WTC11 (cell line): ENCODE data around the gene NDUFS2.

Source experiments
- CBFB ChIP-seq: sonication (generic); formaldehyde crosslinking; IDR thresholded peaks from 2 replicates; pipeline ENCODE4 v1.8.1; 2022; ENCODE audit warnings: mild to moderate bottlenecking, low read depth, missing genetic modification reagents
- CREB1 ChIP-seq: sonication (generic); formaldehyde crosslinking; IDR thresholded peaks from 2 replicates; pipeline ENCODE4 v1.8.0; 2023; ENCODE audit warnings: mild to moderate bottlenecking, missing genetic modification reagents
- JUN ChIP-seq: sonication (generic); formaldehyde crosslinking; IDR thresholded peaks from 2 replicates; pipeline ENCODE4 v1.8.0; 2023; ENCODE audit warnings: mild to moderate bottlenecking, missing genetic modification reagents
- NR3C1 ChIP-seq: sonication (generic); formaldehyde crosslinking; conservative IDR thresholded peaks from 2 replicates; pipeline ENCODE4 v1.8.1; 2023; ENCODE audit warnings: low read depth, mild to moderate bottlenecking, missing genetic modification reagents
- PRRX2 ChIP-seq: fragments of 250-450 bp; sonication (Bioruptor Pico); IDR thresholded peaks from 2 replicates; pipeline ENCODE4 v1.8.0; 2021; ENCODE audit warnings: mild to moderate bottlenecking
- ZNF121 ChIP-seq: sonication (generic); formaldehyde crosslinking; IDR thresholded peaks from 2 replicates; pipeline ENCODE4 v1.8.0; 2023; ENCODE audit warnings: missing genetic modification reagents
- ZNF219 ChIP-seq: sonication (generic); formaldehyde crosslinking; IDR thresholded peaks from 2 replicates; pipeline ENCODE4 v1.8.0; 2023; ENCODE audit warnings: missing genetic modification reagents, mild to moderate bottlenecking, borderline replicate concordance
- ZNF232 ChIP-seq: sonication (generic); formaldehyde crosslinking; IDR thresholded peaks from 2 replicates; pipeline ENCODE4 v1.8.0; 2022; ENCODE audit warnings: mild to moderate bottlenecking, missing genetic modification reagents
- TF ChIP-seq, protein P1 (sequence below): sonication (generic); formaldehyde crosslinking; IDR thresholded peaks from 2 replicates; pipeline ENCODE4 v1.8.1; 2023; ENCODE audit warnings: mild to moderate bottlenecking, moderate library complexity, missing genetic modification reagents
- TF ChIP-seq, protein P2 (sequence below): fragments of 200-600 bp; IDR thresholded peaks from 2 replicates; pipeline ENCODE4 v1.8.0; 2022; ENCODE audit warnings: antibody characterized with exemption
- TF ChIP-seq, protein P3 (sequence below): sonication (generic); formaldehyde crosslinking; IDR thresholded peaks from 2 replicates; pipeline ENCODE4 v1.8.0; 2022; ENCODE audit warnings: mild to moderate bottlenecking, missing genetic modification reagents
- TF ChIP-seq, protein P4 (sequence below): fragments of 250-450 bp; sonication (Bioruptor Pico); IDR thresholded peaks from 2 replicates; pipeline ENCODE4 v2.1.2; 2022; ENCODE audit warnings: mild to moderate bottlenecking, moderate library complexity
- TF ChIP-seq, protein P5 (sequence below): fragments of 250-450 bp; sonication (Bioruptor Pico); IDR thresholded peaks from 2 replicates; pipeline ENCODE4 v1.9.0; 2021; ENCODE audit warnings: mild to moderate bottlenecking, borderline replicate concordance
- TF ChIP-seq, protein P6 (sequence below): sonication (generic); formaldehyde crosslinking; IDR thresholded peaks from 2 replicates; pipeline ENCODE4 v1.8.1; 2022; ENCODE audit warnings: low read depth, mild to moderate bottlenecking, moderate library complexity, missing genetic modification reagents, borderline replicate concordance

DNA sequence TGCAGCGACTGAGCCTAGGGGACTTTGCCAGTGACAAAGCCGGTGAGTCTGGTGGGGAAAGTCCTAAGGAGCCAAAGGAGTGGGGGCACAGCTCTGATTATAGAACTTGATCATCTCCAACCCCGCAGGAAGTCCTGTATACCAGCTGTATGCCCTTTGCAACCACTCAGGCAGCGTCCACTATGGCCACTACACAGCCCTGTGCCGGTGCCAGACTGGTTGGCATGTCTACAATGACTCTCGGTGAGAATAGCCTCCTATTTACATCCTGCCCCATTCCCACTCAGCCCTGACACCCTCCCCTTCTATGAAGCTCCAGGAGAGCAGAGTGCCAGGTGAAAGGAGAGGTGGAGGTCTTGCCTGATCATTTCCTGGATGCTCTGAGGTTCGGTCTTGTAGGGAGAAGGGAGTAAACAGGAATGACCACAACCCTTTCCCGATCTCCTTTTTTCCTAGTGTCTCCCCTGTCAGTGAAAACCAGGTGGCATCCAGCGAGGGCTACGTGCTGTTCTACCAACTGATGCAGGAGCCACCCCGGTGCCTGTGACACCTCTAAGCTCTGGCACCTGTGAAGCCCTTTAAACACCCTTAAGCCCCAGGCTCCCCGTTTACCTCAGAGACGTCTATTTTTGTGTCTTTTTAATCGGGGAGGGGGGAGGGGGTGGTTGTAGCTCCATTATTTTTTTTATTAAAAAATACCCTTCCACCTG, 37.1 kb upstream of the NDUFS2 start:
- TF ChIP-seq, protein P1, sequence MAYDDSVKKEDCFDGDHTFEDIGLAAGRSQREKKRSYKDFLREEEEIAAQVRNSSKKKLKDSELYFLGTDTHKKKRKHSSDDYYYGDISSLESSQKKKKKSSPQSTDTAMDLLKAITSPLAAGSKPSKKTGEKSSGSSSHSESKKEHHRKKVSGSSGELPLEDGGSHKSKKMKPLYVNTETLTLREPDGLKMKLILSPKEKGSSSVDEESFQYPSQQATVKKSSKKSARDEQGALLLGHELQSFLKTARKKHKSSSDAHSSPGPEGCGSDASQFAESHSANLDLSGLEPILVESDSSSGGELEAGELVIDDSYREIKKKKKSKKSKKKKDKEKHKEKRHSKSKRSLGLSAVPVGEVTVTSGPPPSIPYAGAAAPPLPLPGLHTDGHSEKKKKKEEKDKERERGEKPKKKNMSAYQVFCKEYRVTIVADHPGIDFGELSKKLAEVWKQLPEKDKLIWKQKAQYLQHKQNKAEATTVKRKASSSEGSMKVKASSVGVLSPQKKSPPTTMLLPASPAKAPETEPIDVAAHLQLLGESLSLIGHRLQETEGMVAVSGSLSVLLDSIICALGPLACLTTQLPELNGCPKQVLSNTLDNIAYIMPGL (CRISPR knock-in tag): no peak
- TF ChIP-seq, protein P2, sequence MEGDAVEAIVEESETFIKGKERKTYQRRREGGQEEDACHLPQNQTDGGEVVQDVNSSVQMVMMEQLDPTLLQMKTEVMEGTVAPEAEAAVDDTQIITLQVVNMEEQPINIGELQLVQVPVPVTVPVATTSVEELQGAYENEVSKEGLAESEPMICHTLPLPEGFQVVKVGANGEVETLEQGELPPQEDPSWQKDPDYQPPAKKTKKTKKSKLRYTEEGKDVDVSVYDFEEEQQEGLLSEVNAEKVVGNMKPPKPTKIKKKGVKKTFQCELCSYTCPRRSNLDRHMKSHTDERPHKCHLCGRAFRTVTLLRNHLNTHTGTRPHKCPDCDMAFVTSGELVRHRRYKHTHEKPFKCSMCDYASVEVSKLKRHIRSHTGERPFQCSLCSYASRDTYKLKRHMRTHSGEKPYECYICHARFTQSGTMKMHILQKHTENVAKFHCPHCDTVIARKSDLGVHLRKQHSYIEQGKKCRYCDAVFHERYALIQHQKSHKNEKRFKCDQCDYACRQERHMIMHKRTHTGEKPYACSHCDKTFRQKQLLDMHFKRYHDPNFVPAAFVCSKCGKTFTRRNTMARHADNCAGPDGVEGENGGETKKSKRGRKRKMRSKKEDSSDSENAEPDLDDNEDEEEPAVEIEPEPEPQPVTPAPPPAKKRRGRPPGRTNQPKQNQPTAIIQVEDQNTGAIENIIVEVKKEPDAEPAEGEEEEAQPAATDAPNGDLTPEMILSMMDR: no peak
- TF ChIP-seq, protein P3, sequence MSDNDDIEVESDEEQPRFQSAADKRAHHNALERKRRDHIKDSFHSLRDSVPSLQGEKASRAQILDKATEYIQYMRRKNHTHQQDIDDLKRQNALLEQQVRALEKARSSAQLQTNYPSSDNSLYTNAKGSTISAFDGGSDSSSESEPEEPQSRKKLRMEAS (CRISPR knock-in tag): no peak
- TF ChIP-seq, protein P4, sequence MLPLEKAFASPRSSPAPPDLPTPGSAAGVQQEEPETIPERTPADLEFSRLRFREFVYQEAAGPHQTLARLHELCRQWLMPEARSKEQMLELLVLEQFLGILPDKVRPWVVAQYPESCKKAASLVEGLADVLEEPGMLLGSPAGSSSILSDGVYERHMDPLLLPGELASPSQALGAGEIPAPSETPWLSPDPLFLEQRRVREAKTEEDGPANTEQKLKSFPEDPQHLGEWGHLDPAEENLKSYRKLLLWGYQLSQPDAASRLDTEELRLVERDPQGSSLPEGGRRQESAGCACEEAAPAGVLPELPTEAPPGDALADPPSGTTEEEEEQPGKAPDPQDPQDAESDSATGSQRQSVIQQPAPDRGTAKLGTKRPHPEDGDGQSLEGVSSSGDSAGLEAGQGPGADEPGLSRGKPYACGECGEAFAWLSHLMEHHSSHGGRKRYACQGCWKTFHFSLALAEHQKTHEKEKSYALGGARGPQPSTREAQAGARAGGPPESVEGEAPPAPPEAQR: no peak
- TF ChIP-seq ZNF219 (CRISPR knock-in tag) (no peak), NR3C1 (no peak), JUN (CRISPR knock-in tag) (no peak), CBFB (CRISPR knock-in tag) (no peak), ZNF121 (CRISPR knock-in tag) (no peak), PRRX2 (no peak), CREB1 (CRISPR knock-in tag) (no peak), ZNF232 (CRISPR knock-in tag) (no peak)
- TF ChIP-seq, protein P5, sequence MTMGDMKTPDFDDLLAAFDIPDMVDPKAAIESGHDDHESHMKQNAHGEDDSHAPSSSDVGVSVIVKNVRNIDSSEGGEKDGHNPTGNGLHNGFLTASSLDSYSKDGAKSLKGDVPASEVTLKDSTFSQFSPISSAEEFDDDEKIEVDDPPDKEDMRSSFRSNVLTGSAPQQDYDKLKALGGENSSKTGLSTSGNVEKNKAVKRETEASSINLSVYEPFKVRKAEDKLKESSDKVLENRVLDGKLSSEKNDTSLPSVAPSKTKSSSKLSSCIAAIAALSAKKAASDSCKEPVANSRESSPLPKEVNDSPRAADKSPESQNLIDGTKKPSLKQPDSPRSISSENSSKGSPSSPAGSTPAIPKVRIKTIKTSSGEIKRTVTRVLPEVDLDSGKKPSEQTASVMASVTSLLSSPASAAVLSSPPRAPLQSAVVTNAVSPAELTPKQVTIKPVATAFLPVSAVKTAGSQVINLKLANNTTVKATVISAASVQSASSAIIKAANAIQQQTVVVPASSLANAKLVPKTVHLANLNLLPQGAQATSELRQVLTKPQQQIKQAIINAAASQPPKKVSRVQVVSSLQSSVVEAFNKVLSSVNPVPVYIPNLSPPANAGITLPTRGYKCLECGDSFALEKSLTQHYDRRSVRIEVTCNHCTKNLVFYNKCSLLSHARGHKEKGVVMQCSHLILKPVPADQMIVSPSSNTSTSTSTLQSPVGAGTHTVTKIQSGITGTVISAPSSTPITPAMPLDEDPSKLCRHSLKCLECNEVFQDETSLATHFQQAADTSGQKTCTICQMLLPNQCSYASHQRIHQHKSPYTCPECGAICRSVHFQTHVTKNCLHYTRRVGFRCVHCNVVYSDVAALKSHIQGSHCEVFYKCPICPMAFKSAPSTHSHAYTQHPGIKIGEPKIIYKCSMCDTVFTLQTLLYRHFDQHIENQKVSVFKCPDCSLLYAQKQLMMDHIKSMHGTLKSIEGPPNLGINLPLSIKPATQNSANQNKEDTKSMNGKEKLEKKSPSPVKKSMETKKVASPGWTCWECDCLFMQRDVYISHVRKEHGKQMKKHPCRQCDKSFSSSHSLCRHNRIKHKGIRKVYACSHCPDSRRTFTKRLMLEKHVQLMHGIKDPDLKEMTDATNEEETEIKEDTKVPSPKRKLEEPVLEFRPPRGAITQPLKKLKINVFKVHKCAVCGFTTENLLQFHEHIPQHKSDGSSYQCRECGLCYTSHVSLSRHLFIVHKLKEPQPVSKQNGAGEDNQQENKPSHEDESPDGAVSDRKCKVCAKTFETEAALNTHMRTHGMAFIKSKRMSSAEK (CRISPR knock-in tag): no peak
- TF ChIP-seq, protein P6, sequence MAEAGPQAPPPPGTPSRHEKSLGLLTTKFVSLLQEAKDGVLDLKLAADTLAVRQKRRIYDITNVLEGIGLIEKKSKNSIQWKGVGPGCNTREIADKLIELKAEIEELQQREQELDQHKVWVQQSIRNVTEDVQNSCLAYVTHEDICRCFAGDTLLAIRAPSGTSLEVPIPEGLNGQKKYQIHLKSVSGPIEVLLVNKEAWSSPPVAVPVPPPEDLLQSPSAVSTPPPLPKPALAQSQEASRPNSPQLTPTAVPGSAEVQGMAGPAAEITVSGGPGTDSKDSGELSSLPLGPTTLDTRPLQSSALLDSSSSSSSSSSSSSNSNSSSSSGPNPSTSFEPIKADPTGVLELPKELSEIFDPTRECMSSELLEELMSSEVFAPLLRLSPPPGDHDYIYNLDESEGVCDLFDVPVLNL (CRISPR knock-in tag): no peak
